Measurements from ENCODE around the gene UGT1A6. TPM values are rescaled to one million over a fixed set of nuclear protein-coding genes. Genes with fewer than 3 reads are reported as not detected.

UGT1A6 gene
- total RNA-seq, 1 experiment from 2014 or later = 0.79 TPM

- no TSS peak for BruUV-seq (replicated peaks)
- intact Hi-C loops (cut with micrococcal nuclease) = no loop called here
These were observed 129.0 kb downstream of the UGT1A6 start for GRCh38 chr2:233821709-233822100.

GRCh38 chr2:233822101-233822771, 129.5 kb downstream of the UGT1A6 start:
- H3K4me3 Mint-ChIP-seq (ENCODE audit: unreplicated experiment) = no peak overlapping the region
- no peaks in the 10 kb centered on the region for H3K4me1 Mint-ChIP-seq (ENCODE audit: insufficient read depth, unreplicated experiment)
- ChIA-PET CTCF (interaction anchor here (0.6 kb wide), 1 partner anchor 282 kb away, joined by 3 read pairs; no protein-coding TSS in a partner anchor), POLR2A (no interaction called here)
- no peak for TF ChIP-seq CTCF (IDR thresholded peaks at IDR 0.05; ENCODE audit: unreplicated experiment)
- no peaks in the 10 kb centered on the region for H3K9me3 Mint-ChIP-seq (ENCODE audit: unreplicated experiment)
- no peak for DNase-seq (ENCODE audit: unreplicated experiment)
- intact Hi-C loops (cut with micrococcal nuclease) = no loop called here
- H3K27me3 Mint-ChIP-seq (ENCODE audit: insufficient read depth, unreplicated experiment) = no peaks in the 10 kb centered on the region
- H3K27ac Mint-ChIP-seq (ENCODE audit: low read depth, unreplicated experiment) = no peak overlapping the region
- no TSS peak for BruUV-seq (replicated peaks)
- H3K36me3 Mint-ChIP-seq (ENCODE audit: insufficient read depth, unreplicated experiment) = no peaks in the 10 kb centered on the region

More at GRCh38 chr2:233821709-233822100, 129.0 kb downstream of the UGT1A6 start:
- no peaks in the 10 kb centered on the region for H3K36me3 Mint-ChIP-seq (ENCODE audit: insufficient read depth, unreplicated experiment)
- H3K27me3 Mint-ChIP-seq (ENCODE audit: insufficient read depth, unreplicated experiment) = no peaks in the 10 kb centered on the region
- ChIA-PET POLR2A (no interaction called here), CTCF (no interaction called here)
- no peaks in the 10 kb centered on the region for H3K9me3 Mint-ChIP-seq (ENCODE audit: unreplicated experiment)
- H3K4me3 Mint-ChIP-seq (ENCODE audit: unreplicated experiment) = no peak overlapping the region
- H3K27ac Mint-ChIP-seq (ENCODE audit: low read depth, unreplicated experiment) = no peak overlapping the region
- DNase-seq (ENCODE audit: unreplicated experiment) = no peak
- H3K4me1 Mint-ChIP-seq (ENCODE audit: insufficient read depth, unreplicated experiment) = no peaks in the 10 kb centered on the region
- TF ChIP-seq CTCF (IDR thresholded peaks at IDR 0.05; ENCODE audit: unreplicated experiment) = no peak

Other genes starting within 250 kb of the UGT1A6 start
- 56.3 and 67.3 TPM in 2 replicates for gene USP40, start 126.1 kb upstream of the UGT1A6 start, total RNA-seq (2022)
- gene UGT1A8, start 75.3 kb upstream of the UGT1A6 start, total RNA-seq (2022) = not detected in 2 replicates
- not detected in 2 replicates for gene UGT1A10, start 56.4 kb upstream of the UGT1A6 start, total RNA-seq (2022)
- gene UGT1A9, start 21.0 kb upstream of the UGT1A6 start, total RNA-seq (2022) = not detected in 2 replicates
- gene UGT1A7, start 11.0 kb upstream of the UGT1A6 start, total RNA-seq (2022) = not detected in 2 replicates
- not detected in 2 replicates for gene UGT1A5, start 20.0 kb downstream of the UGT1A6 start, total RNA-seq (2022)
- 0.12 TPM in 1 of 2 replicates, not detected in the other for gene UGT1A4, start 25.8 kb downstream of the UGT1A6 start, total RNA-seq (2022)
- not detected in 2 replicates for gene UGT1A3, start 36.2 kb downstream of the UGT1A6 start, total RNA-seq (2022)
- not detected in 2 replicates for gene UGT1A1, start 67.4 kb downstream of the UGT1A6 start, total RNA-seq (2022)
- gene MROH2A, start 85.4 kb downstream of the UGT1A6 start, total RNA-seq (2022) = not detected in 2 replicates
- gene HJURP, start 161.6 kb downstream of the UGT1A6 start, total RNA-seq (2022) = 12.7 and 29.3 TPM in 2 replicates
- gene TRPM8, start 224.5 kb downstream of the UGT1A6 start, total RNA-seq (2022) = not detected in 2 replicates